ENCODE data around the gene LRRTM3. TPM values are rescaled to one million over a fixed set of nuclear protein-coding genes. Genes with fewer than 3 reads are reported as not detected.

LRRTM3 gene
- polyA plus RNA-seq, 2 of the 4 experiments (the other 2 are of a cell fraction): not detected

GRCh38 chr10:66917104-66917503 is 8.7 kb upstream of the LRRTM3 start (continued):
- TF ChIP-seq JUNB (IDR thresholded peaks at IDR 0.05) (no peak), RARB (CRISPR knock-in tag; IDR thresholded peaks at IDR 0.05) (no peak), TP53 (CRISPR knock-in tag; IDR thresholded peaks at IDR 0.05) (no peak), MYC (IDR thresholded peaks at IDR 0.05; ENCODE audit: borderline replicate concordance, low read length) (no peak), ZFP36 (IDR thresholded peaks at IDR 0.05; ENCODE audit: borderline replicate concordance, partially characterized antibody) (no peak), CHD2 (IDR thresholded peaks at IDR 0.05; ENCODE audit: low read length, partially characterized antibody) (no peak), BHLHE40 (IDR thresholded peaks at IDR 0.05; ENCODE audit: low read depth, low read length) (no peak)

GRCh38 chr10:66919248-66919647 is 6.6 kb upstream of the LRRTM3 start:
- CTCF ChIA-PET: no interaction called here
- TF ChIP-seq RAD21 (conservative IDR thresholded peaks at IDR 0.05 in 1 of 2, IDR thresholded peaks at IDR 0.05 in 1 of 2): no peak
- TF ChIP-seq ZSCAN20 (CRISPR knock-in tag; IDR thresholded peaks at IDR 0.05): no peak
- no peak for TF ChIP-seq HES2 (IDR thresholded peaks at IDR 0.05)
- TF ChIP-seq NPAS2 (CRISPR knock-in tag; IDR thresholded peaks at IDR 0.05; ENCODE audit: borderline replicate concordance): no peak
- WGBS (ENCODE audit: missing lambda C conversion rate): 59% methylated on average over 2 of the region's 2 CpGs
- no peak overlapping the region for H3K27ac ChIP-seq
- FAIRE-seq (no peak), DNase-seq (ENCODE audit: low read depth in 1 of 2, low spot score in 1 of 2) (no peak), ATAC-seq (no peak)
- H3K9me3 ChIP-seq: no peaks in the 10 kb centered on the region
- H3K4me1 ChIP-seq: no peaks in the 10 kb centered on the region
- no peak overlapping the region for H3K4me2 ChIP-seq
- H3K4me3 ChIP-seq: no peak overlapping the region
- POLR2A ChIA-PET: no interaction called here

GRCh38 chr10:66924674-66925345 is 1.0 kb upstream of the LRRTM3 start:
- ATAC-seq: no peak
- no peak for DNase-seq (ENCODE audit: low read depth in 1 of 2, low spot score in 1 of 2)
- H3K27ac ChIP-seq: no peak overlapping the region
- TF ChIP-seq HMGXB4 (CRISPR knock-in tag; IDR thresholded peaks at IDR 0.05; ENCODE audit: borderline replicate concordance): no peak
- no peak for TF ChIP-seq RCOR1 (IDR thresholded peaks at IDR 0.05; ENCODE audit: low read depth, low read length)
- TF ChIP-seq BHLHE40 (IDR thresholded peaks at IDR 0.05; ENCODE audit: low read depth, low read length): no peak
- TF ChIP-seq EHF (CRISPR knock-in tag; IDR thresholded peaks at IDR 0.05): no peak
- TF ChIP-seq HOXA7 (CRISPR knock-in tag; IDR thresholded peaks at IDR 0.05): no peak
- TF ChIP-seq ZSCAN20 (CRISPR knock-in tag; IDR thresholded peaks at IDR 0.05): no peak
- TF ChIP-seq NFE2L2 (conservative IDR thresholded peaks at IDR 0.05; ENCODE audit: low read length): no peak
- TF ChIP-seq JUNB (IDR thresholded peaks at IDR 0.05): no peak
- TF ChIP-seq CEBPB (IDR thresholded peaks at IDR 0.05): no peak
- TF ChIP-seq EP300 (IDR thresholded peaks at IDR 0.05): no peak
- TF ChIP-seq POLR2AphosphoS2 (conservative IDR thresholded peaks at IDR 0.05; ENCODE audit: low read length): no peak
- no peak for TF ChIP-seq FOSB (CRISPR knock-in tag; IDR thresholded peaks at IDR 0.05)
- TF ChIP-seq HEYL (CRISPR knock-in tag; IDR thresholded peaks at IDR 0.05): no peak
- no peak for TF ChIP-seq RAD21 (conservative IDR thresholded peaks at IDR 0.05 in 1 of 2, IDR thresholded peaks at IDR 0.05 in 1 of 2)
- no peak for TF ChIP-seq GATA3 (IDR thresholded peaks at IDR 0.05; ENCODE audit: borderline replicate concordance)
- no peak for TF ChIP-seq SMC3 (IDR thresholded peaks at IDR 0.05)
- no peak for TF ChIP-seq CBX2 (IDR thresholded peaks at IDR 0.05; ENCODE audit: borderline replicate concordance, low read depth)
- no peak for TF ChIP-seq HES2 (IDR thresholded peaks at IDR 0.05)
- WGBS (ENCODE audit: missing lambda C conversion rate): 17% methylated on average over 10 of the region's 10 CpGs
- FAIRE-seq: no peak
- H3K4me3 ChIP-seq: no peak overlapping the region
- H3K4me2 ChIP-seq: no peak overlapping the region
- no peaks in the 10 kb centered on the region for H3K9me3 ChIP-seq
- POLR2A ChIA-PET: no interaction called here
- no peaks in the 10 kb centered on the region for H3K4me1 ChIP-seq
- CTCF ChIA-PET: no interaction called here
